Measurements from ENCODE around the gene TUBB3. TPM values are rescaled to one million over a fixed set of nuclear protein-coding genes. Genes with fewer than 3 reads are reported as not detected.

Gene TUBB3
- total and polyA plus RNA-seq, 2 donors (not counting 1 experiment from before 2014, with no cell fraction given): 0.34 to 4.4 TPM

DNA sequence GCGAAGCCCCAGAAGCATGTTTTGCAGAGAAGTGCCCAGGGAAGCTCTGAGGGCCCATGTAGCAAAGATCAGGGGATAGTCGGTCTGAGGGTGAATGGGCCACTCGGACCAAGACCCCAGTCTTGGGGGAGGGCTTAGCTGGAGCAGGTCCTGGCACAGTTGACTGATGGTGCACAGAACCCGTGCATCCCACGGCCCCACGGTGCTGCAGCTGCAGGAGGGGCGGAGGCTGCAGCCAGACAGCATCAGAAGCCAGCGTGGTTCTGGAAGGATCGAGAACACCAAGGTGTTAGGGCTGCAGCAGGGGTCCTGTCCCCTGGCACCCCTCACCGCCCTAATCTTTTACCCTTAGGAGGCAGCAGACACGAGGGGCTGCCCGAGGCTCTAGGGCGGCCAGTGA is 11.0 kb upstream of the TUBB3 start:
- DNase-seq (no peak), ATAC-seq (ENCODE audit: low read depth) (no peak)
- Histone ChIP-seq H4K20me1 (ENCODE audit: control insufficient read depth, insufficient read depth, low read length, poor library complexity, severe bottlenecking) (peaks cover 38% of the 10 kb centered on the region), H3K4me2 (replicated peaks; ENCODE audit: low read depth, low read length, poor library complexity, severe bottlenecking) (no peak overlapping the region), H3K9me3 (ENCODE audit: control extremely low read depth in 1 of 3, control insufficient read depth in 2 of 3, insufficient read depth in 1 of 3, low read length in 2 of 3) (no peaks in the 10 kb centered on the region), H3K27ac (ENCODE audit: low read length in 2 of 2) (no peak overlapping the region), H2AFZ (ENCODE audit: insufficient read depth, low read depth, low read length, poor library complexity, severe bottlenecking) (no peak overlapping the region), H3K4me3 (ENCODE audit: control extremely low read depth in 1 of 5, extremely low read depth in 1 of 5, insufficient read depth in 1 of 5, low read depth in 2 of 5, low read length in 4 of 5) (no peak overlapping the region), H3K79me2 (ENCODE audit: control insufficient read depth, insufficient read depth, low read length) (no peaks in the 10 kb centered on the region), H3K27me3 (replicated peaks in 1 of 4; ENCODE audit: control extremely low read depth in 1 of 4, control insufficient read depth in 3 of 4, insufficient read depth in 4 of 4, low read length in 3 of 4) (no peaks in the 10 kb centered on the region), H3K36me3 (replicated peaks in 1 of 2; ENCODE audit: control extremely low read depth in 1 of 2, control insufficient read depth in 1 of 2, extremely low read depth in 1 of 2, insufficient read depth in 2 of 2, low read length in 1 of 2) (peaks cover 0 to 16% of the 10 kb centered on the region in 2 experiments), H3K9ac (ENCODE audit: low read length) (no peak overlapping the region), H3K4me1 (ENCODE audit: control insufficient read depth in 2 of 2, insufficient read depth in 2 of 2, low read length in 2 of 2) (peaks cover 0 to 5% of the 10 kb centered on the region in 2 donors)
- no peak overlapping the region for H3K4me3 Mint-ChIP-seq
- H3K27ac Mint-ChIP-seq: no peak overlapping the region
- TF ChIP-seq, protein P1, sequence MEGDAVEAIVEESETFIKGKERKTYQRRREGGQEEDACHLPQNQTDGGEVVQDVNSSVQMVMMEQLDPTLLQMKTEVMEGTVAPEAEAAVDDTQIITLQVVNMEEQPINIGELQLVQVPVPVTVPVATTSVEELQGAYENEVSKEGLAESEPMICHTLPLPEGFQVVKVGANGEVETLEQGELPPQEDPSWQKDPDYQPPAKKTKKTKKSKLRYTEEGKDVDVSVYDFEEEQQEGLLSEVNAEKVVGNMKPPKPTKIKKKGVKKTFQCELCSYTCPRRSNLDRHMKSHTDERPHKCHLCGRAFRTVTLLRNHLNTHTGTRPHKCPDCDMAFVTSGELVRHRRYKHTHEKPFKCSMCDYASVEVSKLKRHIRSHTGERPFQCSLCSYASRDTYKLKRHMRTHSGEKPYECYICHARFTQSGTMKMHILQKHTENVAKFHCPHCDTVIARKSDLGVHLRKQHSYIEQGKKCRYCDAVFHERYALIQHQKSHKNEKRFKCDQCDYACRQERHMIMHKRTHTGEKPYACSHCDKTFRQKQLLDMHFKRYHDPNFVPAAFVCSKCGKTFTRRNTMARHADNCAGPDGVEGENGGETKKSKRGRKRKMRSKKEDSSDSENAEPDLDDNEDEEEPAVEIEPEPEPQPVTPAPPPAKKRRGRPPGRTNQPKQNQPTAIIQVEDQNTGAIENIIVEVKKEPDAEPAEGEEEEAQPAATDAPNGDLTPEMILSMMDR (IDR thresholded peaks at IDR 0.05): no peak
- TF ChIP-seq EZH2 (IDR thresholded peaks at IDR 0.05; ENCODE audit: borderline replicate concordance, insufficient read depth, low read depth, low read length, poor library complexity, severe bottlenecking): no peak
- no peaks in the 10 kb centered on the region for H3K27me3 Mint-ChIP-seq
- intact Hi-C loops (cut with micrococcal nuclease): no loop called here
- 90% methylated on average over 12 of the region's 13 CpGs for WGBS (ENCODE audit: insufficient coverage)
- H3K9me3 Mint-ChIP-seq (ENCODE audit: insufficient read depth): no peaks in the 10 kb centered on the region
- H3K4me1 Mint-ChIP-seq: peaks cover 13% of the 10 kb centered on the region
- CTCF ChIA-PET: interaction anchor here (0.8 kb wide), 1 partner anchor 206 kb away, joined by 3 read pairs; no protein-coding TSS in a partner anchor
- POLR2A ChIA-PET: interaction anchor here (0.6 kb wide), 1 partner anchor 13 kb away, joined by 5 read pairs; no protein-coding TSS in a partner anchor

DNA sequence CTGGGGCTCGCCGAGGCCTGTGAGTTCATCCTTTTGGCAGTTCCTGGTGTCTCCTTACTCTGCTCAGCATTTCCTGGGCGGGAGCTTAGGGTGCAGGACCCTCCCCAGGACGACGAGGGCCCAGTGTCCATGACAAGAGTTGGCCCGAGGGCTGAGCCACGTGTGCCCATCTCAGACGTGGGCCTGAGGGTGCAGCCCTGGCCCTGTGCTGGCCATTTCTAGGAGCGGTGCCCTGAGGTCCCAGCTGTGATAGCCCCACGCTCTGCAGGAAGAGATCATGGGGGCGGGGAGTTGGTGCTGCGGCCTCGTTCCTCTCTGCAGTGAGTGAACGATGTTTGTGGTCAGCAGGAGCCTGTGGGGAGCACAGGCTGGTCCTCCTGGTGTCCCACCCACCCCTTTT is 10.5 kb upstream of the TUBB3 start:
- H3K9me3 Mint-ChIP-seq (ENCODE audit: insufficient read depth): no peaks in the 10 kb centered on the region
- ATAC-seq (ENCODE audit: low read depth): no peak
- peaks cover 15% of the 10 kb centered on the region for H3K4me1 Mint-ChIP-seq
- peaks cover 3 to 10% of the 10 kb centered on the region in 2 donors for H3K4me1 ChIP-seq (ENCODE audit: control insufficient read depth in 2 of 2, insufficient read depth in 2 of 2, low read length in 2 of 2)
- H3K4me2 ChIP-seq (replicated peaks; ENCODE audit: low read depth, low read length, poor library complexity, severe bottlenecking): no peak overlapping the region
- no peak overlapping the region for H3K4me3 ChIP-seq (ENCODE audit: control extremely low read depth in 1 of 5, extremely low read depth in 1 of 5, insufficient read depth in 1 of 5, low read depth in 2 of 5, low read length in 4 of 5)
- no peaks in the 10 kb centered on the region for H3K27me3 ChIP-seq (replicated peaks in 1 of 4; ENCODE audit: control extremely low read depth in 1 of 4, control insufficient read depth in 3 of 4, insufficient read depth in 4 of 4, low read length in 3 of 4)
- H3K27me3 Mint-ChIP-seq: no peaks in the 10 kb centered on the region
- DNase-seq: no peak
- no peak overlapping the region for H3K4me3 Mint-ChIP-seq
- H3K79me2 ChIP-seq (ENCODE audit: control insufficient read depth, insufficient read depth, low read length): no peaks in the 10 kb centered on the region
- ChIA-PET CTCF (interaction anchor here (0.8 kb wide), 1 partner anchor 206 kb away, joined by 3 read pairs; no protein-coding TSS in a partner anchor), POLR2A (interaction anchor here (0.6 kb wide), 1 partner anchor 38 kb away, joined by 3 read pairs; no protein-coding TSS in a partner anchor)
- H2AFZ ChIP-seq (ENCODE audit: insufficient read depth, low read depth, low read length, poor library complexity, severe bottlenecking): no peak overlapping the region
- peaks cover 36% of the 10 kb centered on the region for H4K20me1 ChIP-seq (ENCODE audit: control insufficient read depth, insufficient read depth, low read length, poor library complexity, severe bottlenecking)
- no peak overlapping the region for H3K27ac ChIP-seq (ENCODE audit: low read length in 2 of 2)
- 92% methylated on average over 14 of the region's 14 CpGs for WGBS (ENCODE audit: insufficient coverage)
- H3K27ac Mint-ChIP-seq: no peak overlapping the region
- TF ChIP-seq EZH2 (IDR thresholded peaks at IDR 0.05; ENCODE audit: borderline replicate concordance, insufficient read depth, low read depth, low read length, poor library complexity, severe bottlenecking): no peak
- TF ChIP-seq, protein P1 (IDR thresholded peaks at IDR 0.05): no peak
- peaks cover 0 to 16% of the 10 kb centered on the region in 2 experiments for H3K36me3 ChIP-seq (replicated peaks in 1 of 2; ENCODE audit: control extremely low read depth in 1 of 2, control insufficient read depth in 1 of 2, extremely low read depth in 1 of 2, insufficient read depth in 2 of 2, low read length in 1 of 2)
- H3K9me3 ChIP-seq (ENCODE audit: control extremely low read depth in 1 of 3, control insufficient read depth in 2 of 3, insufficient read depth in 1 of 3, low read length in 2 of 3): no peaks in the 10 kb centered on the region
- no peak overlapping the region for H3K9ac ChIP-seq (ENCODE audit: low read length)
- intact Hi-C loops (cut with micrococcal nuclease): no loop called here

All from B cell (primary cell).